HepG2 (cell line): ENCODE data around the gene C1orf87. TPM values are rescaled to one million over a fixed set of nuclear protein-coding genes. Genes with fewer than 3 reads are reported as not detected.

Experiments used
- ATAC-seq: fragments of 200-7000 bp; cut with Tn5 transposase; 3 replicates; pipeline ENCODE4 v1.9.1; 2020; ENCODE audit warnings: mild to moderate bottlenecking, moderate library complexity
- BruUV-seq: library from RNA; stranded (reverse); fragments of 400-500 nt; replicated peaks from 2 replicates; lab custom pipeline; 2021; lab: Mats Ljungman, UMichigan
- CTCF ChIA-PET: fragments of 300-600 bp; formaldehyde crosslinking; extraction: SDS; loops from one replicate; lab custom pipeline; 2021; ENCODE audit warnings: low total read pairs, inconsistent platforms, low intra/inter-chr PET ratio; lab: Yijun Ruan, JAX
- POLR2A ChIA-PET: fragments of 350-600 bp; sonication (Branson Sonifier 250); formaldehyde crosslinking; loops from one replicate; lab custom pipeline; 2020; ENCODE audit warnings: antibody characterized with exemption, inconsistent platforms; lab: Yijun Ruan, JAX
- DNase-seq: peaks from one replicate; pipeline ENCODE4 v3.0.0-alpha.2; 2015; ENCODE audit warnings: low spot score
- FAIRE-seq: peaks from 3 replicates; lab custom pipeline; 2011; peaks lifted over from hg19 to GRCh38; lab: Jason Lieb, UNC
- H2AFZ ChIP-seq: one replicate; pipeline ENCODE4 v1.6.1; 2011; ENCODE audit warnings: low read length, inconsistent platforms
- H3K27ac ChIP-seq: fragments of 300-600 bp; 3 replicates; pipeline ENCODE4 v1.8.0; 2011; ENCODE audit warnings: mixed run types, mild to moderate bottlenecking, mixed read lengths, low read length, inconsistent platforms; ENCODE audit not compliant: insufficient read depth; ENCODE audit errors: extremely low read length
- H3K27me3 ChIP-seq, 2 experiments: fragments of 200-600 bp in 1 of 2; 2 replicates in 1 of 2; 3 replicates in 1 of 2; pipeline versions ENCODE4 v1.6.0 to v1.8.0; 2011; ENCODE audit warnings: low read length in 2 of 2, mild to moderate bottlenecking in 2 of 2, moderate library complexity in 2 of 2, inconsistent platforms in 1 of 2; ENCODE audit not compliant: insufficient read depth in 2 of 2, control insufficient read depth in 1 of 2
- H3K36me3 ChIP-seq, 2 experiments: fragments of 200-600 bp in 1 of 2; replicated peaks in 1 of 2; 2 replicates in 1 of 2; 3 replicates in 1 of 2; pipeline versions ENCODE4 v1.5.1 to v1.8.0; 2011; ENCODE audit warnings: low read length in 2 of 2, inconsistent platforms in 1 of 2; ENCODE audit not compliant: insufficient read depth in 2 of 2, control insufficient read depth in 1 of 2
- H3K4me1 ChIP-seq: 2 replicates; pipeline ENCODE4 v1.5.1; 2012; ENCODE audit warnings: low read length, inconsistent platforms; ENCODE audit not compliant: insufficient read depth
- H3K4me2 ChIP-seq: 2 replicates; pipeline ENCODE4 v1.6.0; 2011; ENCODE audit warnings: low read depth, low read length, inconsistent platforms
- H3K4me3 ChIP-seq, 3 experiments: fragments of 200-600 bp in 1 of 3; sonication (generic), shearing (Covaris generic) in 1 of 3; replicated peaks in 1 of 3; 2 replicates each; pipeline ENCODE4 v1.5.1; 2011 to 2016; ENCODE audit warnings: low read length in 3 of 3, inconsistent platforms in 2 of 3, low read depth in 2 of 3, mild to moderate bottlenecking in 2 of 3, control low read depth in 1 of 3, mixed read lengths in 1 of 3; ENCODE audit not compliant: insufficient read depth in 1 of 3
- H3K79me2 ChIP-seq: one replicate; pipeline ENCODE4 v1.6.1; 2011; ENCODE audit warnings: low read length, inconsistent platforms; ENCODE audit not compliant: insufficient read depth
- H3K9ac ChIP-seq: 2 replicates; pipeline ENCODE4 v1.6.0; 2011; ENCODE audit warnings: mild to moderate bottlenecking, low read depth, low read length, inconsistent platforms; ENCODE audit not compliant: insufficient read depth
- H3K9me3 ChIP-seq: 2 replicates; pipeline ENCODE4 v1.5.1; 2012; ENCODE audit warnings: mild to moderate bottlenecking, low read length
- H4K20me1 ChIP-seq: 2 replicates; pipeline ENCODE4 v1.6.0; 2011; ENCODE audit warnings: inconsistent platforms, mild to moderate bottlenecking, low read length, moderate library complexity; ENCODE audit not compliant: insufficient read depth
- EHMT2 ChIP-seq: fragments of 200-600 bp; sonication (generic); IDR thresholded peaks from 2 replicates; pipeline ENCODE4 v1.7.0; 2017; ENCODE audit warnings: antibody characterized with exemption, low read depth, low read length, borderline replicate concordance
- GATAD1 ChIP-seq: IDR thresholded peaks from 2 replicates; pipeline ENCODE4 v1.6.1; 2016; ENCODE audit warnings: missing genetic modification reagents, missing compliant biosample characterization
- NPAS2 ChIP-seq: sonication (generic); formaldehyde crosslinking; IDR thresholded peaks from 2 replicates; pipeline ENCODE4 v1.8.0; 2022; ENCODE audit warnings: mild to moderate bottlenecking, missing genetic modification reagents, borderline replicate concordance
- REL ChIP-seq: sonication (generic); formaldehyde crosslinking; conservative IDR thresholded peaks from 2 replicates; pipeline ENCODE4 v1.8.0; 2022; ENCODE audit warnings: mild to moderate bottlenecking, missing genetic modification reagents, moderate library complexity
- SP1 ChIP-seq, 2 experiments: fragments of 450-650 bp in 1 of 2; sonication (generic) in 1 of 2; formaldehyde crosslinking in 1 of 2; IDR thresholded peaks; 2 replicates each; pipeline versions ENCODE4 v1.4.0 to v1.6.1; 2016 to 2020; ENCODE audit warnings: missing genetic modification reagents in 1 of 2
- TAF1 ChIP-seq: sonication (generic); formaldehyde crosslinking; IDR thresholded peaks from 2 replicates; pipeline ENCODE4 v1.4.0; 2020; ENCODE audit warnings: missing genetic modification reagents
- TSC22D2 ChIP-seq: sonication (generic); formaldehyde crosslinking; IDR thresholded peaks from 2 replicates; pipeline ENCODE4 v1.5.1; 2020; ENCODE audit warnings: missing genetic modification reagents, mild to moderate bottlenecking, borderline replicate concordance
- ZBTB38 ChIP-seq: sonication (generic); formaldehyde crosslinking; IDR thresholded peaks from 2 replicates; pipeline ENCODE4 v1.5.1; 2020; ENCODE audit warnings: mild to moderate bottlenecking, missing genetic modification reagents
- ZKSCAN8 ChIP-seq: IDR thresholded peaks from 2 replicates; pipeline ENCODE4 v1.6.1; 2016; ENCODE audit warnings: borderline replicate concordance, missing genetic modification reagents, missing compliant biosample characterization
- ZNF629 ChIP-seq: sonication (generic); formaldehyde crosslinking; conservative IDR thresholded peaks from 2 replicates; pipeline ENCODE4 v1.5.0; 2020; ENCODE audit warnings: missing genetic modification reagents
- ZNF792 ChIP-seq: IDR thresholded peaks from 2 replicates; pipeline ENCODE4 v1.6.1; 2016
- ZNF879 ChIP-seq: sonication (generic); formaldehyde crosslinking; IDR thresholded peaks from 2 replicates; pipeline ENCODE4 v1.8.1; 2023; ENCODE audit warnings: missing genetic modification reagents
- WGBS: methylation state at CpG from one replicate; pipeline ENCODE4 v1.1.6; 2017; ENCODE audit warnings: low lambda C conversion rate; 5-methylcytosine and 5-hydroxymethylcytosine counted together
- in situ Hi-C: cut with HindIII; loops from 2 replicates; pipeline ENCODE4 v1.10.0; 2017; ENCODE audit warnings: low pct_unique_long_range_greater_than_20kb; ENCODE audit not compliant: extremely low pct_ligation_motif_present
- intact Hi-C: fragments of 100-400 bp; cut with micrococcal nuclease; formaldehyde crosslinking; loops from one replicate; pipeline ENCODE4 v1.10.0; 2022; ENCODE audit not compliant: unreplicated experiment
- polyA plus RNA-seq, 8 experiments: library from polyadenylated mRNA; depleted of rRNA in 3 of 8; stranded (reverse) in 7 of 8; unstranded in 1 of 8; fragments of >200 nt; fragmentation: Illumina TruSeq in 4 of 8; extraction: Trizol in 4 of 8; gene quantifications; 2 replicates each; pipeline versions ENCODE4 v1.2.1 to v1.2.3, GENCODE V29; 2011 to 2016; ENCODE audit warnings: low read depth in 4 of 8, missing spikeins in 1 of 8, mixed read lengths in 1 of 8; ENCODE audit not compliant: insufficient read depth in 1 of 8
- total RNA-seq, 5 experiments: library from RNA; depleted of rRNA; stranded (reverse); fragments of >200 nt; fragmentation: Illumina TruSeq; extraction: Trizol; gene quantifications; 2 replicates each; pipeline ENCODE4 v1.2.3, GENCODE V29; 2016; ENCODE audit warnings: low read depth in 1 of 5
- TF ChIP-seq, protein P1 (sequence below): sonication (generic); formaldehyde crosslinking; IDR thresholded peaks from 2 replicates; pipeline ENCODE4 v1.5.0; 2020; ENCODE audit warnings: missing genetic modification reagents
- TF ChIP-seq, protein P2 (sequence below): sonication (generic); formaldehyde crosslinking; IDR thresholded peaks from 2 replicates; pipeline ENCODE4 v1.4.0; 2020; ENCODE audit warnings: mild to moderate bottlenecking, missing genetic modification reagents
- TF ChIP-seq, protein P3 (sequence below): IDR thresholded peaks from 2 replicates; pipeline ENCODE4 v1.6.1; 2016; ENCODE audit warnings: low read depth, borderline replicate concordance
- TF ChIP-seq, protein P4 (sequence below): sonication (generic); formaldehyde crosslinking; IDR thresholded peaks from 2 replicates; pipeline ENCODE4 v1.8.1; 2023; ENCODE audit warnings: missing genetic modification reagents, mild to moderate bottlenecking, borderline replicate concordance

Gene C1orf87
- total and polyA plus RNA-seq, 2 of the 13 experiments (the other 11 are each of a cell fraction or from before 2014, with no cell fraction given) = not detected

DNA sequence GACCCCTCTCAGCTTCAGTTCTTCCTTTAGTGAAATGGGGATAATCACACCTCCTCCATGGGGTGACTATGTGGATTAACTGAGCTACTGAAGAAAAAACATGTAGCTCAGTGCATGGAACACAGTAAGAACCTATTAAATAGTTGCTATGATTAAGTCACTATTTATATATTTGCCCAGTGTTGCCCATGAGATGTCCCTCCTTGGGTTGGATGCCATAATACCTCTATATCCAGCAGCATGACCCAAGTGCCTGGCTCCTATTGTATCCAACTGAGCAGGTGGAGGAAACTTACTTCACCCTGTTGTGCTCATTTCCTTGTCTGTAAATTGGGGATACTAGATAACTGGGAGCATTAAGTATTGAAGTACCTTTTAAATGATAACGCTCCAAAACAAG lies 99.9 kb downstream of the C1orf87 start:
- BruUV-seq = no TSS peak

More for the DNA sequence above, 99.9 kb downstream of the C1orf87 start:
- Histone ChIP-seq H3K9me3 (no peaks in the 10 kb centered on the region), H4K20me1 (no peaks in the 10 kb centered on the region), H2AFZ (no peak overlapping the region), H3K27me3 (peaks cover 0 to 24% of the 10 kb centered on the region in 2 experiments; a peak in 2 of 5 replicates), H3K79me2 (no peaks in the 10 kb centered on the region), H3K4me3 (no peak overlapping the region), H3K4me2 (no peak overlapping the region), H3K9ac (no peak overlapping the region), H3K4me1 (peaks cover 13% of the 10 kb centered on the region), H3K36me3 (no peaks in the 10 kb centered on the region), H3K27ac (no peak overlapping the region)
- 0% methylated on average over 1 of the region's 1 CpG for WGBS
- in situ Hi-C loops = no loop called here
- CTCF ChIA-PET = no interaction called here
- FAIRE-seq (no peak), DNase-seq (no peak)
- intact Hi-C loops = loop anchor here (10.0 kb wide), 3 partner anchors 151 to 791 kb away; no protein-coding TSS in a partner anchor
- TF ChIP-seq NPAS2 (CRISPR knock-in tag) (no peak), ZKSCAN8 (no peak), ZNF792 (CRISPR knock-in tag) (no peak), EHMT2 (no peak), GATAD1 (CRISPR knock-in tag) (no peak), ZBTB38 (CRISPR knock-in tag) (no peak), ZNF879 (no peak), ZNF629 (CRISPR knock-in tag) (no peak), REL (CRISPR knock-in tag) (no peak), TAF1 (CRISPR knock-in tag) (no peak), TSC22D2 (no peak), SP1 (IDR thresholded peaks at IDR 0.05) (no peak), SP1 (CRISPR knock-in tag; IDR thresholded peaks at IDR 0.05) (no peak)
- TF ChIP-seq, protein P1, sequence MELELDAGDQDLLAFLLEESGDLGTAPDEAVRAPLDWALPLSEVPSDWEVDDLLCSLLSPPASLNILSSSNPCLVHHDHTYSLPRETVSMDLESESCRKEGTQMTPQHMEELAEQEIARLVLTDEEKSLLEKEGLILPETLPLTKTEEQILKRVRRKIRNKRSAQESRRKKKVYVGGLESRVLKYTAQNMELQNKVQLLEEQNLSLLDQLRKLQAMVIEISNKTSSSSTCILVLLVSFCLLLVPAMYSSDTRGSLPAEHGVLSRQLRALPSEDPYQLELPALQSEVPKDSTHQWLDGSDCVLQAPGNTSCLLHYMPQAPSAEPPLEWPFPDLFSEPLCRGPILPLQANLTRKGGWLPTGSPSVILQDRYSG (CRISPR knock-in tag) = no peak
- TF ChIP-seq, protein P2, sequence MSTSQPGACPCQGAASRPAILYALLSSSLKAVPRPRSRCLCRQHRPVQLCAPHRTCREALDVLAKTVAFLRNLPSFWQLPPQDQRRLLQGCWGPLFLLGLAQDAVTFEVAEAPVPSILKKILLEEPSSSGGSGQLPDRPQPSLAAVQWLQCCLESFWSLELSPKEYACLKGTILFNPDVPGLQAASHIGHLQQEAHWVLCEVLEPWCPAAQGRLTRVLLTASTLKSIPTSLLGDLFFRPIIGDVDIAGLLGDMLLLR (CRISPR knock-in tag) = no peak
- TF ChIP-seq, protein P3, sequence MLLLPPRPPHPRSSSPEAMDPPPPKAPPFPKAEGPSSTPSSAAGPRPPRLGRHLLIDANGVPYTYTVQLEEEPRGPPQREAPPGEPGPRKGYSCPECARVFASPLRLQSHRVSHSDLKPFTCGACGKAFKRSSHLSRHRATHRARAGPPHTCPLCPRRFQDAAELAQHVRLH = no peak
- TF ChIP-seq, protein P4, sequence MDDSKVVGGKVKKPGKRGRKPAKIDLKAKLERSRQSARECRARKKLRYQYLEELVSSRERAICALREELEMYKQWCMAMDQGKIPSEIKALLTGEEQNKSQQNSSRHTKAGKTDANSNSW (CRISPR knock-in tag) = no peak
- TF ChIP-seq, all 625 proteins: peak for 0
- no peak for ATAC-seq
- POLR2A ChIA-PET = no interaction called here
